ENCODE data around the gene PRRC2B.

The PRRC2B gene

DNA sequence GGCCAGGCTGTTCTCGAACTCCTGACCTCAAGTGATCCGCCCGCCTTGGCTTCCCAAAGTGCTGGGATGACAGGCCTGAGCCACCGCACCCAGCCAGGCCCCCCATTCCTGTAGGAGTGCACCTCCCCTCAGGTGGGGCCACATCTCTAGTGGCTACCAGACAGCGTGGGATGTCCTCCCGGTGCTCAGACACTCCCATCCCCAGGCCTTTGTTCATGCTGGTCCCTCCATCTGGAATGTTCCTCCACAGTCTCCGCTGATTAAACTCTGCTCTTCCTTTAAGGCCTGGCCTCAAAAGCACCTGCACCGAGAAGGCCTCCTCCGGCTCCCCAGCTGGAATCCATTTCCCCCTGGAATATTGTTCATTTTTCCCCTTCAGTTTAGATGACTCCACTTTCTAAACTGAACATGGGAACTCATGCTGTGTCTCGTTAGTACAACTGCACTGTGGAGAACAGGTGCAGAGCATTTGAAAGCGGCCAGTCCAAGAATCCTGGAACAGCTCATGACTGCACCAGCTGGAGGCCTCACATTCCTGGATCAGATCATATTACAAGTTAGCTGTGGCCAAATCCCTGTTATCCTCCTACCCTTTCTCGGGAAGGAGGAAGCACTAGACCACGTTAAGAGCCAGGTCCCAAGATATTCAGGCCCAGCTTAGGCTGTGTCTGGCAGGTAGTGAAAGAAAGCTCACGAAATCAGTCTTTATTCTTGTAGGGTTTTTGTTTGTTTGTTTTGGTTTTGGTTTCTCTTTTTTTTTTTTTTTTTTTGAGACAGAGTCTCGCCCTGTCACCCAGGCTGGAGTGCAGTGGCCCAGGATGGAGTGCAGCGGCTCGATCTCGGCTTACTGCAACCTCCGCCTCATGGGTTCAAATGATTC is 10.8 kb upstream of the PRRC2B start:
- Histone ChIP-seq H3K9ac (ENCODE audit: low read length) (no peak overlapping the region), H3K79me2 (ENCODE audit: low read length) (no peaks in the 10 kb centered on the region), H4K20me1 (ENCODE audit: insufficient read depth, low read length) (no peaks in the 10 kb centered on the region), H3K27me3 (ENCODE audit: low read depth, low read length) (no peaks in the 10 kb centered on the region), H3K9me3 (ENCODE audit: insufficient read depth, low read length) (no peaks in the 10 kb centered on the region), H3K4me1 (ENCODE audit: low read length) (no peaks in the 10 kb centered on the region), H3K36me3 (replicated peaks; ENCODE audit: low read depth, low read length) (no peaks in the 10 kb centered on the region), H3K4me2 (ENCODE audit: low read length) (no peak overlapping the region), H2AFZ (ENCODE audit: low read depth, low read length) (no peak overlapping the region), H3K4me3 (ENCODE audit: low read length) (no peak overlapping the region), H3K27ac (ENCODE audit: low read length) (no peak overlapping the region)
- TF ChIP-seq, protein P1, sequence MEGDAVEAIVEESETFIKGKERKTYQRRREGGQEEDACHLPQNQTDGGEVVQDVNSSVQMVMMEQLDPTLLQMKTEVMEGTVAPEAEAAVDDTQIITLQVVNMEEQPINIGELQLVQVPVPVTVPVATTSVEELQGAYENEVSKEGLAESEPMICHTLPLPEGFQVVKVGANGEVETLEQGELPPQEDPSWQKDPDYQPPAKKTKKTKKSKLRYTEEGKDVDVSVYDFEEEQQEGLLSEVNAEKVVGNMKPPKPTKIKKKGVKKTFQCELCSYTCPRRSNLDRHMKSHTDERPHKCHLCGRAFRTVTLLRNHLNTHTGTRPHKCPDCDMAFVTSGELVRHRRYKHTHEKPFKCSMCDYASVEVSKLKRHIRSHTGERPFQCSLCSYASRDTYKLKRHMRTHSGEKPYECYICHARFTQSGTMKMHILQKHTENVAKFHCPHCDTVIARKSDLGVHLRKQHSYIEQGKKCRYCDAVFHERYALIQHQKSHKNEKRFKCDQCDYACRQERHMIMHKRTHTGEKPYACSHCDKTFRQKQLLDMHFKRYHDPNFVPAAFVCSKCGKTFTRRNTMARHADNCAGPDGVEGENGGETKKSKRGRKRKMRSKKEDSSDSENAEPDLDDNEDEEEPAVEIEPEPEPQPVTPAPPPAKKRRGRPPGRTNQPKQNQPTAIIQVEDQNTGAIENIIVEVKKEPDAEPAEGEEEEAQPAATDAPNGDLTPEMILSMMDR (IDR thresholded peaks at IDR 0.05; ENCODE audit: low read depth, low read length) = no peak
- TF ChIP-seq EZH2phosphoT487 (IDR thresholded peaks at IDR 0.05; ENCODE audit: low read depth) = no peak

DNA sequence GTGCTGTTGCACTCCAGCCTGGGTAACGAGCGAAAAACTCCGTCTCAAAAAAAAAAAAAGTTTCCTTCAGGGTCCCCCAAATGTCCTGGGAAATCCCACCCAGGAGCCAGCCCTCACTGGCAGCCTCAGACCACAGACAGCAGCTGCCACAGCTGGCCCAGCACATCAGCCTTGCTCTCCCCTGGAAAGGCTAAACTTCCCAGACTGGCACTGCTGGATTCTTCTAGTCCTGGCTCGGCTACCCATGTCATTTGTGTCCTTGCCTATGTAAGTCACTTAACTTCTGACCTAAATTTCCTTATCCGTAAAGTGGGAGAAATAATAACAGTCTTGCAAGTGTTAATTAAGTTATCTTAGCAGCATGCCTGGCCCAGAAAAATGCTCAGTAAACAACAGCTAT is 8.6 kb upstream of the PRRC2B start:
- Histone ChIP-seq H3K36me3 (replicated peaks; ENCODE audit: low read depth, low read length) (no peaks in the 10 kb centered on the region), H3K4me1 (ENCODE audit: low read length) (no peaks in the 10 kb centered on the region), H4K20me1 (ENCODE audit: insufficient read depth, low read length) (no peaks in the 10 kb centered on the region), H3K27me3 (ENCODE audit: low read depth, low read length) (no peaks in the 10 kb centered on the region), H3K4me3 (ENCODE audit: low read length) (no peak overlapping the region), H3K9ac (ENCODE audit: low read length) (no peak overlapping the region), H2AFZ (ENCODE audit: low read depth, low read length) (no peak overlapping the region), H3K79me2 (ENCODE audit: low read length) (no peaks in the 10 kb centered on the region), H3K9me3 (ENCODE audit: insufficient read depth, low read length) (no peaks in the 10 kb centered on the region), H3K4me2 (ENCODE audit: low read length) (no peak overlapping the region), H3K27ac (ENCODE audit: low read length) (no peak overlapping the region)
- no peak for TF ChIP-seq EZH2phosphoT487 (IDR thresholded peaks at IDR 0.05; ENCODE audit: low read depth)
- TF ChIP-seq, protein P1 (IDR thresholded peaks at IDR 0.05; ENCODE audit: low read depth, low read length) = no peak

DNA sequence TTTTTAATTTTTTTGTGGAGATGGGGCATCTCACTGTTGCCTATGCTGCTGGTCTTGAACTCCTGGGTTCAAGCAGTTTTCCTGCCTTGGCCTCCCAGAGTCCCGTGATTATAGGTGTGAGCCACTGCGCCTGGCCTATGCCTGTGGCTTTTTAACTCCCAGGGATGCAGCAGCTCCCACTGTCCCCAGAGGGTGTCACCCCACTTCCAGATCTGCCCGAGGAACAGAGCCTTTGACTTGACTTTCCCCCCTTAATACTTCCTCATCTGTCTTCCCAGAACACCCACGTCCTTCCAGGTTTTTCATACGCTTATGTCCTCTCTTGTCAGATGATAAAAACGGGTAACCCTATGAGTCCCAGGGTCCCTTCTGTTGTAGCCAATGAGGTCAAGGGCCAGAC is 7.6 kb upstream of the PRRC2B start:
- no peaks in the 10 kb centered on the region for H4K20me1 ChIP-seq (ENCODE audit: insufficient read depth, low read length)

DNA sequence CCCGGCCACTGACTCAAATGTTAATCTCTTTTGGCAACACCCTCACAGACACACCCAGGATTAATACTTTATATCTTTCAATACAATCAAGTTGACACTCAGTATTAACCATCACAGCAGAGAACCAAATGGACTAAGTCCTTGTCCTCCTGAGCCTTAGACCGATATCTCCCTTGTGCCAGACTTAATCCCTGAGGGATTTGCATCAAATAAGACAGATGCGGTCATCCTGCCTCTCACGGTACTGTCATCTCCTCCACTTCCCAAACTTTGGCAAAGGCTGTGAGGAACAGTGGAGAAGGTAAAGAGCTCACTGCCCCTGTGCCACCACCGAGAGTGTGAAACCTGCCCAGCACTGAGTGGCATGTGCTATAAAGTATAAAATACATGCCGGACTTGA is 6.5 kb upstream of the PRRC2B start:
- Histone ChIP-seq H3K9ac (ENCODE audit: low read length) (no peak overlapping the region), H3K4me1 (ENCODE audit: low read length) (no peaks in the 10 kb centered on the region), H2AFZ (ENCODE audit: low read depth, low read length) (no peak overlapping the region), H3K27me3 (ENCODE audit: low read depth, low read length) (no peaks in the 10 kb centered on the region), H3K36me3 (replicated peaks; ENCODE audit: low read depth, low read length) (no peaks in the 10 kb centered on the region), H3K27ac (ENCODE audit: low read length) (no peak overlapping the region), H3K79me2 (ENCODE audit: low read length) (no peaks in the 10 kb centered on the region), H3K4me2 (ENCODE audit: low read length) (no peak overlapping the region), H4K20me1 (ENCODE audit: insufficient read depth, low read length) (no peaks in the 10 kb centered on the region), H3K9me3 (ENCODE audit: insufficient read depth, low read length) (no peaks in the 10 kb centered on the region), H3K4me3 (ENCODE audit: low read length) (no peak overlapping the region)
- TF ChIP-seq, protein P1 (IDR thresholded peaks at IDR 0.05; ENCODE audit: low read depth, low read length) = no peak

More for the DNA sequence above, 7.6 kb upstream of the PRRC2B start:
- H3K9ac ChIP-seq (ENCODE audit: low read length) = no peak overlapping the region
- H3K36me3 ChIP-seq (replicated peaks; ENCODE audit: low read depth, low read length) = no peaks in the 10 kb centered on the region
- H3K9me3 ChIP-seq (ENCODE audit: insufficient read depth, low read length) = no peaks in the 10 kb centered on the region
- no peaks in the 10 kb centered on the region for H3K4me1 ChIP-seq (ENCODE audit: low read length)
- no peak overlapping the region for H2AFZ ChIP-seq (ENCODE audit: low read depth, low read length)
- TF ChIP-seq EZH2phosphoT487 (IDR thresholded peaks at IDR 0.05; ENCODE audit: low read depth) = no peak
- TF ChIP-seq, protein P1 (IDR thresholded peaks at IDR 0.05; ENCODE audit: low read depth, low read length) = no peak
- H3K4me2 ChIP-seq (ENCODE audit: low read length) = no peak overlapping the region
- no peaks in the 10 kb centered on the region for H3K79me2 ChIP-seq (ENCODE audit: low read length)
- no peak overlapping the region for H3K27ac ChIP-seq (ENCODE audit: low read length)
- no peak overlapping the region for H3K4me3 ChIP-seq (ENCODE audit: low read length)
- no peaks in the 10 kb centered on the region for H3K27me3 ChIP-seq (ENCODE audit: low read depth, low read length)
